Endothelial cell (in vitro differentiated cells): Measurements from ENCODE around the gene NLRC5. TPM values are rescaled to one million over a fixed set of nuclear protein-coding genes. Genes with fewer than 3 reads are reported as not detected.

ENCODE experiments used
- DNase-seq: peaks from one replicate; pipeline ENCODE4 v3.0.0; 2021; ENCODE audit warnings: low spot score
- H3K27ac Mint-ChIP-seq: one replicate; pipeline ENCODE4 v1.8.0; 2021; ENCODE audit warnings: mixed read lengths, inconsistent platforms; ENCODE audit not compliant: unreplicated experiment
- H3K27me3 Mint-ChIP-seq: one replicate; pipeline ENCODE4 v1.8.0; 2021; ENCODE audit warnings: mild to moderate bottlenecking, moderate library complexity, mixed read lengths, inconsistent platforms; ENCODE audit not compliant: unreplicated experiment
- H3K36me3 Mint-ChIP-seq: one replicate; pipeline ENCODE4 v1.8.0; 2021; ENCODE audit warnings: mild to moderate bottlenecking, low read depth, mixed read lengths, inconsistent platforms; ENCODE audit not compliant: unreplicated experiment
- H3K4me1 Mint-ChIP-seq: one replicate; pipeline ENCODE4 v1.8.0; 2021; ENCODE audit warnings: mild to moderate bottlenecking, mixed read lengths, inconsistent platforms; ENCODE audit not compliant: unreplicated experiment
- H3K4me3 Mint-ChIP-seq: one replicate; pipeline ENCODE4 v1.8.0; 2021; ENCODE audit warnings: mild to moderate bottlenecking, mixed read lengths, inconsistent platforms; ENCODE audit not compliant: unreplicated experiment
- H3K9me3 Mint-ChIP-seq: one replicate; pipeline ENCODE4 v1.8.0; 2021; ENCODE audit warnings: mixed read lengths, inconsistent platforms; ENCODE audit not compliant: unreplicated experiment
- total RNA-seq: library from RNA; stranded (reverse); fragmentation: NEBNext Ultra II Directional; extraction: Animal tissue kit (Norgen Biotek cat#: 25700); gene quantifications from one replicate; pipeline ENCODE4 v1.2.1, GENCODE V29; 2021; ENCODE audit not compliant: unreplicated experiment
- TF ChIP-seq, protein P1 (sequence below): fragments of 200-600 bp; sonication (generic); IDR thresholded peaks from one replicate; pipeline ENCODE4 v1.5.0; 2021; ENCODE audit warnings: antibody characterized with exemption; ENCODE audit not compliant: unreplicated experiment

NLRC5 gene
- total RNA-seq, 1 donor from 2014 or later: 2.4 TPM

DNA sequence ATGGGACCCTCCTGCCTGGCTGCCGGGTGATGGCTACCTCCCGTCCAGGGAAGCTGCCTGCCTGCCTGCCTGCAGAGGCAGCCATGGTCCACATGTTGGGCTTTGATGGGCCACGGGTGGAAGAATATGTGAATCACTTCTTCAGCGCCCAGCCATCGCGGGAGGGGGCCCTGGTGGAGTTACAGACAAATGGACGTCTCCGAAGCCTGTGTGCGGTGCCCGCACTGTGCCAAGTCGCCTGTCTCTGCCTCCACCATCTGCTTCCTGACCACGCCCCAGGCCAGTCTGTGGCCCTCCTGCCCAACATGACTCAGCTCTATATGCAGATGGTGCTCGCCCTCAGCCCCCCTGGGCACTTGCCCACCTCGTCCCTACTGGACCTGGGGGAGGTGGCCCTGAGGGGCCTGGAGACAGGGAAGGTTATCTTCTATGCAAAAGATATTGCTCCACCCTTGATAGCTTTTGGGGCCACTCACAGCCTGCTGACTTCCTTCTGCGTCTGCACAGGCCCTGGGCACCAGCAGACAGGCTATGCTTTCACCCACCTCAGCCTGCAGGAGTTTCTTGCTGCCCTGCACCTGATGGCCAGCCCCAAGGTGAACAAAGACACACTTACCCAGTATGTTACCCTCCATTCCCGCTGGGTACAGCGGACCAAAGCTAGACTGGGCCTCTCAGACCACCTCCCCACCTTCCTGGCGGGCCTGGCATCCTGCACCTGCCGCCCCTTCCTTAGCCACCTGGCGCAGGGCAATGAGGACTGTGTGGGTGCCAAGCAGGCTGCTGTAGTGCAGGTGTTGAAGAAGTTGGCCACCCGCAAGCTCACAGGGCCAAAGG lies 36.8 kb downstream of the NLRC5 start:
- peaks cover 6% of the 10 kb centered on the region for H3K27me3 Mint-ChIP-seq
- peaks cover 5% of the 10 kb centered on the region for H3K36me3 Mint-ChIP-seq
- no peak overlapping the region for H3K4me3 Mint-ChIP-seq
- TF ChIP-seq, protein P1, sequence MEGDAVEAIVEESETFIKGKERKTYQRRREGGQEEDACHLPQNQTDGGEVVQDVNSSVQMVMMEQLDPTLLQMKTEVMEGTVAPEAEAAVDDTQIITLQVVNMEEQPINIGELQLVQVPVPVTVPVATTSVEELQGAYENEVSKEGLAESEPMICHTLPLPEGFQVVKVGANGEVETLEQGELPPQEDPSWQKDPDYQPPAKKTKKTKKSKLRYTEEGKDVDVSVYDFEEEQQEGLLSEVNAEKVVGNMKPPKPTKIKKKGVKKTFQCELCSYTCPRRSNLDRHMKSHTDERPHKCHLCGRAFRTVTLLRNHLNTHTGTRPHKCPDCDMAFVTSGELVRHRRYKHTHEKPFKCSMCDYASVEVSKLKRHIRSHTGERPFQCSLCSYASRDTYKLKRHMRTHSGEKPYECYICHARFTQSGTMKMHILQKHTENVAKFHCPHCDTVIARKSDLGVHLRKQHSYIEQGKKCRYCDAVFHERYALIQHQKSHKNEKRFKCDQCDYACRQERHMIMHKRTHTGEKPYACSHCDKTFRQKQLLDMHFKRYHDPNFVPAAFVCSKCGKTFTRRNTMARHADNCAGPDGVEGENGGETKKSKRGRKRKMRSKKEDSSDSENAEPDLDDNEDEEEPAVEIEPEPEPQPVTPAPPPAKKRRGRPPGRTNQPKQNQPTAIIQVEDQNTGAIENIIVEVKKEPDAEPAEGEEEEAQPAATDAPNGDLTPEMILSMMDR: no peak
- peaks cover 22% of the 10 kb centered on the region for H3K4me1 Mint-ChIP-seq
- H3K9me3 Mint-ChIP-seq: no peaks in the 10 kb centered on the region
- no peak for DNase-seq
- H3K27ac Mint-ChIP-seq: no peak overlapping the region

DNA sequence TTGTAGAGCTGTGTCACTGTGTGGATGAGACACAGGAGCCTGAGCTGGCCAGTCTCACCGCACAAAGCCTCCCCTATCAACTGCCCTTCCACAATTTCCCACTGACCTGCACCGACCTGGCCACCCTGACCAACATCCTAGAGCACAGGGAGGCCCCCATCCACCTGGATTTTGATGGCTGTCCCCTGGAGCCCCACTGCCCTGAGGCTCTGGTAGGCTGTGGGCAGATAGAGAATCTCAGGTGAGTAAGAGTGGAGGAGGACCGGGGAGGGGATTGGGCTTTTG lies 37.4 kb downstream of the NLRC5 start:
- H3K27ac Mint-ChIP-seq: no peak overlapping the region
- peaks cover 6% of the 10 kb centered on the region for H3K27me3 Mint-ChIP-seq
- H3K4me1 Mint-ChIP-seq: peaks cover 19% of the 10 kb centered on the region
- peaks cover 5% of the 10 kb centered on the region for H3K36me3 Mint-ChIP-seq
- TF ChIP-seq, protein P1: no peak
- DNase-seq: no peak
- H3K4me3 Mint-ChIP-seq: no peak overlapping the region
- H3K9me3 Mint-ChIP-seq: no peaks in the 10 kb centered on the region

DNA sequence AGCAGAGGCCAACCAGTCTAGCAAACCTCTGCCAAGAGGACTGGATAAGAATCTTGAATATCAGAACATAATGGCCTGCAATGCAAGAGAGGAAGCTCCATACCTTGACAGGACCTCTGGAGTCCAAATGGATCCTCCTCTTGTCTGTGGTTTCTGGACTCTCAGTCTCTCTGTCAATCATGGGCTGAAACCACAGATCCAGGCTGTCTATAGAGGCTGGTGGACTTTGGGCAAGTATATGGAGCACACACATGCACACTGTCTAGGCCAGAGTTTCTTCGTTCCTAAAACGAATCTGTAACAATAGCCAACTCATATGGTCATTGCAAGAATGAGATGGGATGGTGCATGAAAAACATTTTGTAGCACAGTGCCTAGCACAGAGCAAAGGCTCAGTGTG lies 37.7 kb downstream of the NLRC5 start:
- peaks cover 5% of the 10 kb centered on the region for H3K36me3 Mint-ChIP-seq
- H3K9me3 Mint-ChIP-seq: no peaks in the 10 kb centered on the region
- H3K4me1 Mint-ChIP-seq: peaks cover 16% of the 10 kb centered on the region
- DNase-seq: no peak
- TF ChIP-seq, protein P1: no peak
- H3K27ac Mint-ChIP-seq: no peak overlapping the region
- peaks cover 6% of the 10 kb centered on the region for H3K27me3 Mint-ChIP-seq
- H3K4me3 Mint-ChIP-seq: no peak overlapping the region

DNA sequence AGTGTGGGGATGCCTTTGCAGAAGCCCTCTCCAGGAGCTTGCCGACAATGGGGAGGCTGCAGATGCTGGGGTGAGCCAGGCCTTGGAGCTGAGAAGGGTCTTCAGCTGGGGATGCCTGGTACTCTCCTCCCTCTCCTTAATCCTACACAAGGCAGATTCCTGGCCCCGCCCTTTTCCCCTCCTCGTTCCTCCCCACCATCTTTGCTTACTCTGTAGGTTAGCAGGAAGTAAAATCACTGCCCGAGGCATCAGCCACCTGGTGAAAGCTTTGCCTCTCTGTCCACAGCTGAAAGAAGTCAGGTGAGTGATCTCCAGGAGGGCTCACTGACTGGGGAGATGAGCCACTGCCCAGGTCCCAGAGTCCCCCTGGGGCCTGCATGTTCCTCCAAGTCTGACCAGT lies 38.7 kb downstream of the NLRC5 start:
- Mint-ChIP-seq H3K27ac (no peak overlapping the region), H3K9me3 (no peaks in the 10 kb centered on the region), H3K4me3 (no peak overlapping the region), H3K27me3 (peaks cover 6% of the 10 kb centered on the region), H3K36me3 (peaks cover 5% of the 10 kb centered on the region), H3K4me1 (peaks cover 6% of the 10 kb centered on the region)
- TF ChIP-seq, protein P1: no peak
- DNase-seq: no peak

- Mint-ChIP-seq H3K27ac (no peak overlapping the region), H3K4me3 (no peak overlapping the region), H3K9me3 (no peaks in the 10 kb centered on the region), H3K4me1 (peaks cover 11% of the 10 kb centered on the region), H3K36me3 (peaks cover 5% of the 10 kb centered on the region), H3K27me3 (peaks cover 6% of the 10 kb centered on the region)
- TF ChIP-seq, protein P1: no peak
- DNase-seq: no peak
Observed at GRCh38 chr16:57029161-57030160, 40.1 kb downstream of the NLRC5 start.
